Motor neuron (in vitro differentiated cells): ENCODE results near the gene RASGEF1C. TPM values are rescaled to one million over a fixed set of nuclear protein-coding genes. Genes with fewer than 3 reads are reported as not detected.

Experiments used
- ATAC-seq, 8 experiments: fragments of 200-7000 bp; cut with Tn5 transposase; replicated peaks in 6 of 8; 2 replicates each; pipeline ENCODE4 v1.8.0; 2021; ENCODE audit warnings: mild to moderate bottlenecking in 8 of 8, moderate library complexity in 8 of 8
- H3K27ac ChIP-seq, 2 donors: fragments of 250-450 bp; sonication (Bioruptor Pico); 2 replicates each; pipeline ENCODE4 v1.9.0; 2021; ENCODE audit warnings: antibody characterized with exemption in 2 of 2, mild to moderate bottlenecking in 2 of 2, moderate library complexity in 1 of 2
- H3K4me1 ChIP-seq, 2 donors: fragments of 250-450 bp; sonication (Bioruptor Pico); replicated peaks in 1 of 2; 2 replicates each; pipeline ENCODE4 v1.6.1; 2021; ENCODE audit warnings: antibody characterized with exemption in 2 of 2, mild to moderate bottlenecking in 2 of 2, moderate library complexity in 1 of 2
- H3K4me3 ChIP-seq, 5 donors: fragments of 250-450 bp; sonication (Bioruptor Pico); 2 replicates each; pipeline ENCODE4 v1.9.0; 2021; ENCODE audit warnings: antibody characterized with exemption in 5 of 5, mild to moderate bottlenecking in 5 of 5, moderate library complexity in 4 of 5
- WGBS, 10 experiments: fragments of 450-650 bp; shearing (Covaris generic); methylation state at CpG; one replicate each; pipeline ENCODE4 v1.0.0; 2022; 5-methylcytosine and 5-hydroxymethylcytosine counted together
- in situ Hi-C, 9 experiments: fragments of 400-800 bp; cut with MboI; loops; one replicate each; pipeline ENCODE4 v1.15.0; 2021; ENCODE audit warnings: low sequenced_read_pairs in 9 of 9, low pct_unique_long_range_greater_than_20kb in 2 of 9; ENCODE audit not compliant: unreplicated experiment in 9 of 9
- total RNA-seq, 8 experiments: library from RNA; unstranded; fragments of 300-600 nt; gene quantifications; 2 replicates each; pipeline versions ENCODE4 v1.2.3 to v1.2.4, GENCODE V29; 2022

The RASGEF1C gene
- total RNA-seq, 8 experiments from 2014 or later = 1.2 to 3.3 (median 1.3) TPM; not detected in 3

- in situ Hi-C loops = no loop called here
- H3K4me3 ChIP-seq = no peak overlapping the region
- 28 to 33% (median 33%) methylated on average over 1 to 7 of the region's 10 CpGs; no CpG with 5 or more reads in 6 of the 10 experiments for WGBS, 10 experiments
- peaks cover 23 to 34% of the 10 kb centered on the region in 2 donors for H3K4me1 ChIP-seq
- no peak overlapping the region for H3K27ac ChIP-seq
- ATAC-seq = peak in 5 of 8 experiments; percentile 54 to 73 (median 68)
Measured at GRCh38 chr5:180140079-180140554, 68.9 kb downstream of the RASGEF1C start.

- in situ Hi-C loops = no loop called here
- Histone ChIP-seq H3K27ac (no peak overlapping the region), H3K4me1 (peaks cover 23 to 34% of the 10 kb centered on the region in 2 donors), H3K4me3 (no peak overlapping the region)
- WGBS, 10 experiments = 50 to 70% methylated on average over 2 to 4 of the region's 6 CpGs; no CpG with 5 or more reads in 8 of the 10 experiments
- ATAC-seq = no peak
Measured at GRCh38 chr5:180139731-180140055, 69.3 kb downstream of the RASGEF1C start.

- Histone ChIP-seq H3K4me1 (peaks cover 23 to 34% of the 10 kb centered on the region in 2 donors), H3K27ac (no peak overlapping the region), H3K4me3 (no peak overlapping the region)
- no peak for ATAC-seq
- in situ Hi-C loops = no loop called here
- WGBS, 10 experiments = 0 to 93% (median 29%) methylated on average over 1 to 8 of the region's 11 CpGs; no CpG with 5 or more reads in 5 of the 10 experiments
Measured at GRCh38 chr5:180138976-180139730, 69.9 kb downstream of the RASGEF1C start.

GRCh38 chr5:180138214-180138975 is 70.6 kb downstream of the RASGEF1C start:
- H3K4me1 ChIP-seq = peaks cover 23 to 34% of the 10 kb centered on the region in 2 donors
- WGBS, 10 experiments = 9 to 100% (median 77%) methylated on average over 1 to 7 of the region's 12 CpGs; no CpG with 5 or more reads in 3 of the 10 experiments
- no peak overlapping the region for H3K4me3 ChIP-seq
- H3K27ac ChIP-seq = no peak overlapping the region
- no peak for ATAC-seq
- in situ Hi-C loops = no loop called here

GRCh38 chr5:180137401-180138213 is 71.4 kb downstream of the RASGEF1C start:
- in situ Hi-C loops = no loop called here

GRCh38 chr5:180136630-180137381 is 72.2 kb downstream of the RASGEF1C start:
- H3K27ac ChIP-seq = no peak overlapping the region
- no peak overlapping the region for H3K4me3 ChIP-seq
- in situ Hi-C loops = no loop called here
- H3K4me1 ChIP-seq = peaks cover 15 to 24% of the 10 kb centered on the region in 2 donors
- no peak for ATAC-seq
- whole genome bisulfite sequencing, 10 experiments = 17 to 97% (median 93%) methylated on average over 1 to 11 of the region's 38 CpGs; no CpG with 5 or more reads in 5 of the 10 experiments

More at GRCh38 chr5:180137401-180138213, 71.4 kb downstream of the RASGEF1C start:
- H3K4me1 ChIP-seq = peaks cover 21 to 32% of the 10 kb centered on the region in 2 donors
- ATAC-seq = no peak
- WGBS, 10 experiments = 20 to 90% (median 53%) methylated on average over 1 to 4 of the region's 24 CpGs; no CpG with 5 or more reads in 5 of the 10 experiments
- H3K4me3 ChIP-seq = no peak overlapping the region
- no peak overlapping the region for H3K27ac ChIP-seq

GRCh38 chr5:180135967-180136629 is 72.9 kb downstream of the RASGEF1C start:
- Histone ChIP-seq H3K4me3 (no peak overlapping the region), H3K27ac (no peak overlapping the region), H3K4me1 (peaks cover 16 to 20% of the 10 kb centered on the region in 2 donors)
- WGBS, 10 experiments = 80 to 100% (median 91%) methylated on average over 1 to 5 of the region's 43 CpGs; no CpG with 5 or more reads in 6 of the 10 experiments
- in situ Hi-C loops = no loop called here
- no peak for ATAC-seq

GRCh38 chr5:180135128-180135955 is 73.7 kb downstream of the RASGEF1C start:
- peaks cover 11 to 12% of the 10 kb centered on the region in 2 donors for H3K4me1 ChIP-seq
- in situ Hi-C loops = no loop called here
- H3K27ac ChIP-seq = no peak overlapping the region
- 0 to 86% (median 80%) methylated on average over 1 to 6 of the region's 13 CpGs; no CpG with 5 or more reads in 2 of the 10 experiments for WGBS, 10 experiments
- no peak overlapping the region for H3K4me3 ChIP-seq
- ATAC-seq = no peak

GRCh38 chr5:180133971-180134508 is 75.0 kb downstream of the RASGEF1C start:
- in situ Hi-C loops = no loop called here
- no peak overlapping the region for H3K4me3 ChIP-seq
- no peak for ATAC-seq
- H3K4me1 ChIP-seq = peaks cover 0 to 7% of the 10 kb centered on the region in 2 donors
- no peak overlapping the region for H3K27ac ChIP-seq
- 20 to 100% (median 93%) methylated on average over 1 to 3 of the region's 9 CpGs; no CpG with 5 or more reads in 7 of the 10 experiments for WGBS, 10 experiments

- H3K4me1 ChIP-seq = peaks cover 0 to 7% of the 10 kb centered on the region in 2 donors
- in situ Hi-C loops = no loop called here
- no peak overlapping the region for H3K4me3 ChIP-seq
- no peak overlapping the region for H3K27ac ChIP-seq
- no peak for ATAC-seq
- WGBS, 10 experiments = 58 to 100% (median 77%) methylated on average over 1 to 3 of the region's 4 CpGs; no CpG with 5 or more reads in 4 of the 10 experiments
Measured at GRCh38 chr5:180133551-180133950, 75.5 kb downstream of the RASGEF1C start.

- Histone ChIP-seq H3K4me1 (peaks cover 0 to 7% of the 10 kb centered on the region in 2 donors), H3K4me3 (no peak overlapping the region), H3K27ac (no peak overlapping the region)
- no peak for ATAC-seq
- 17 to 100% (median 67%) methylated on average over 1 to 8 of the region's 9 CpGs; no CpG with 5 or more reads in 7 of the 10 experiments for WGBS, 10 experiments
- in situ Hi-C loops = no loop called here
Measured at GRCh38 chr5:180133060-180133459, 76.0 kb downstream of the RASGEF1C start.
